Naive B cell (primary cell): ENCODE measurements around the gene OR4K5. TPM values are rescaled to one million over a fixed set of nuclear protein-coding genes. Genes with fewer than 3 reads are reported as not detected.
"Not testable (repeated sequence)": the region's sequence is repeated elsewhere in the genome, so short reads cannot be mapped to it uniquely, and the experiment has no call there.

Source experiments
- ATAC-seq, 2 donors: fragments of 150-1000 bp; cut with Tn5 transposase; 2 replicates each; pipeline ENCODE4 v1.10.0; 2021; ENCODE audit warnings: low read depth in 2 of 2, mild to moderate bottlenecking in 2 of 2, moderate library complexity in 2 of 2
- DNase-seq: peaks from one replicate; pipeline ENCODE4 v3.0.0; 2022
- H3K27ac Mint-ChIP-seq, 6 donors: one replicate each; pipeline ENCODE4 v1.8.0; 2020 to 2022; ENCODE audit warnings: mild to moderate bottlenecking in 6 of 6, mixed read lengths in 6 of 6, moderate library complexity in 5 of 6, inconsistent platforms in 2 of 6
- H3K27me3 Mint-ChIP-seq, 3 donors: one replicate each; pipeline ENCODE4 v1.8.0; 2021 to 2022; ENCODE audit warnings: mixed read lengths in 3 of 3, mild to moderate bottlenecking in 1 of 3
- H3K36me3 Mint-ChIP-seq, 2 donors: one replicate each; pipeline ENCODE4 v1.8.0; 2020 to 2022; ENCODE audit warnings: mixed read lengths in 2 of 2, inconsistent platforms in 1 of 2, mild to moderate bottlenecking in 1 of 2
- H3K4me1 Mint-ChIP-seq, 3 donors: one replicate each; pipeline ENCODE4 v1.8.0; 2020 to 2022; ENCODE audit warnings: mixed read lengths in 3 of 3, inconsistent platforms in 1 of 3, mild to moderate bottlenecking in 1 of 3, moderate library complexity in 1 of 3
- H3K4me3 Mint-ChIP-seq, 8 donors: one replicate each; pipeline ENCODE4 v1.8.0; 2020 to 2022; ENCODE audit warnings: mild to moderate bottlenecking in 8 of 8, mixed read lengths in 8 of 8, moderate library complexity in 8 of 8, inconsistent platforms in 2 of 8
- H3K9me3 Mint-ChIP-seq, 7 donors: one replicate each; pipeline ENCODE4 v1.8.0; 2020 to 2022; ENCODE audit warnings: mixed read lengths in 7 of 7, mild to moderate bottlenecking in 5 of 7, inconsistent platforms in 2 of 7, moderate library complexity in 1 of 7
- polyA plus RNA-seq, 6 donors: library from polyadenylated mRNA; unstranded; fragments of 300-500 nt; fragmentation: Illumina TruSeq; gene quantifications; one replicate each; pipeline ENCODE4 v1.2.3, GENCODE V29; 2021; ENCODE audit warnings: low read depth in 6 of 6

The OR4K5 gene
- polyA plus RNA-seq, 6 donors from 2014 or later, result not detected

GRCh38 chr14:19941668-19942067 is 21.3 kb downstream of the OR4K5 start:
- ATAC-seq, result no peak
- no peak for DNase-seq
- Mint-ChIP-seq H3K4me1 (no peaks in the 10 kb centered on the region), H3K27ac (no peak overlapping the region), H3K4me3 (no peak overlapping the region), H3K27me3 (no peaks in the 10 kb centered on the region), H3K9me3 (peaks cover 0 to 3% (median 0%) of the 10 kb centered on the region in 7 donors), H3K36me3 (no peaks in the 10 kb centered on the region)

GRCh38 chr14:19947413-19948090 is 27.1 kb downstream of the OR4K5 start:
- Mint-ChIP-seq H3K36me3 (no peaks in the 10 kb centered on the region), H3K4me1 (no peaks in the 10 kb centered on the region), H3K9me3 (peaks cover 0 to 5% (median 2%) of the 10 kb centered on the region in 7 donors), H3K27ac (no peak overlapping the region), H3K4me3 (no peak overlapping the region), H3K27me3 (no peaks in the 10 kb centered on the region)
- DNase-seq (no peak), ATAC-seq (no peak)

DNA sequence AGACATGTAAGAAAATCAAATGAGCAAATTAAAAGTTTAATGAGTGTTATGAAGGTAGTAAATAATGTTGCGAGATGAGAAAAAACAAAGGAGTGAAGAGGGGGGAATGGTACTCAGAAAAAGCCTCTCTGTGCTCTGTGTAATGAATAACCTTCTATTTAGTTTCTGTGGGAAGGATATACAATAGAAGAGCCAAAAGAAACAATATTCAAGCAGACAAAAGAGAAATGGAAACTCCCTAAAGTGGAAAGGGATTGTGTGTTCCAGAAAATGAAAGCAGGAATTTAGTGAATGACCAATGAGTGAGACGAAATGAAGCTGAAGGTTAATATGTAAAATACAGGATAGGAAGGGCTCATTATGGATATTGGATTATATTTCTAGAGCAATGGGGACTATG is 28.8 kb downstream of the OR4K5 start:
- H3K36me3 Mint-ChIP-seq, result no peaks in the 10 kb centered on the region
- ATAC-seq, result no peak
- no peak for DNase-seq

DNA sequence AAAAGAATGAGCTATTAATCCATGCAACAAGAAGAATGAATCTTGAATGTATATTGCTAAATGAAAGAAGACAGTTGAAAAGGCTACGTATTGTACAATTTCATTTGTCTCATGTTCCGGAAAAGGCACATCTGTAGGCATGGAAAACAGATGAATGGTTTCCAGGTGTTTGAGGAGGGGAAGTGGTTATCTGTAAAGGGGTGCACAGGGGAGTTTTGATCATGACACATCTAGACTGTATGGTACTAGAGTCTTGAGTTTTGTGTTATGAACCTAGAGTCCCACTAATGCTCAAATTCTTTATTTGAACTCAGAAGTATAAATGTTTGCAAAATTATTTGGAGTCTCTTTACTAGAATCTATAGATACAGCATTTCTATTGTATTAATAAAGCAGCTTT is 49.3 kb downstream of the OR4K5 start:
- not testable (repeated sequence) for H3K27ac Mint-ChIP-seq, H3K4me3 Mint-ChIP-seq, H3K4me1 Mint-ChIP-seq, ATAC-seq, H3K9me3 Mint-ChIP-seq, H3K27me3 Mint-ChIP-seq, DNase-seq, H3K36me3 Mint-ChIP-seq

More for the DNA sequence above, 28.8 kb downstream of the OR4K5 start:
- H3K4me1 Mint-ChIP-seq, result no peaks in the 10 kb centered on the region
- H3K9me3 Mint-ChIP-seq, result peaks cover 0 to 5% (median 2%) of the 10 kb centered on the region in 7 donors
- no peaks in the 10 kb centered on the region for H3K27me3 Mint-ChIP-seq
- H3K4me3 Mint-ChIP-seq, result no peak overlapping the region
- no peak overlapping the region for H3K27ac Mint-ChIP-seq

Other genes starting within 250 kb of the OR4K5 start
- gene OR11H2, start 206.7 kb upstream of the OR4K5 start, polyA plus RNA-seq, result not detected
- not detected for gene OR4Q3, start 177.0 kb upstream of the OR4K5 start, polyA plus RNA-seq
- not detected for gene OR4M1, start 147.1 kb upstream of the OR4K5 start, polyA plus RNA-seq
- not detected for gene OR4N2, start 116.8 kb upstream of the OR4K5 start, polyA plus RNA-seq
- gene OR4K2, start 45.5 kb upstream of the OR4K5 start, polyA plus RNA-seq, result not detected
- gene OR4K1, start 10.3 kb downstream of the OR4K5 start, polyA plus RNA-seq, result not detected
- gene OR4K15, start 55.0 kb downstream of the OR4K5 start, polyA plus RNA-seq, result not detected
- not detected for gene OR4Q2, start 81.6 kb downstream of the OR4K5 start, polyA plus RNA-seq
- not detected for gene OR4K14, start 98.7 kb downstream of the OR4K5 start, polyA plus RNA-seq
- not detected for gene OR4K13, start 115.4 kb downstream of the OR4K5 start, polyA plus RNA-seq
- not detected for gene OR4L1, start 139.4 kb downstream of the OR4K5 start, polyA plus RNA-seq
- gene OR4K17, start 190.1 kb downstream of the OR4K5 start, polyA plus RNA-seq, result not detected
- gene OR4N5, start 218.2 kb downstream of the OR4K5 start, polyA plus RNA-seq, result not detected